Type B pancreatic cell (in vitro differentiated cells): Measurements from ENCODE around the gene COL15A1. TPM values are rescaled to one million over a fixed set of nuclear protein-coding genes. Genes with fewer than 3 reads are reported as not detected.

Source experiments
- DNase-seq: peaks from one replicate; pipeline ENCODE4 v3.0.0; 2021; ENCODE audit warnings: mixed read lengths; ENCODE audit not compliant: unreplicated experiment; ENCODE audit errors: extremely low spot score
- H3K27ac Mint-ChIP-seq: 2 replicates; pipeline ENCODE4 v1.8.0; 2021; ENCODE audit warnings: mild to moderate bottlenecking, mixed read lengths
- H3K27me3 Mint-ChIP-seq: 2 replicates; pipeline ENCODE4 v1.8.0; 2021; ENCODE audit warnings: mixed read lengths
- H3K36me3 Mint-ChIP-seq: 2 replicates; pipeline ENCODE4 v1.8.0; 2021; ENCODE audit warnings: mixed read lengths
- H3K4me1 Mint-ChIP-seq: one replicate; pipeline ENCODE4 v1.8.0; 2021; ENCODE audit warnings: mixed read lengths; ENCODE audit not compliant: unreplicated experiment
- H3K4me3 Mint-ChIP-seq: 2 replicates; pipeline ENCODE4 v1.8.0; 2021; ENCODE audit warnings: mild to moderate bottlenecking, mixed read lengths
- H3K9me3 Mint-ChIP-seq: 2 replicates; pipeline ENCODE4 v1.8.0; 2021; ENCODE audit warnings: mixed read lengths
- total RNA-seq: library from RNA; stranded (reverse); gene quantifications from 2 replicates; pipeline ENCODE4 v1.2.1, GENCODE V29; 2021; ENCODE audit warnings: low replicate concordance
- TF ChIP-seq, protein P1 (sequence below): fragments of 200-600 bp; sonication (generic); conservative IDR thresholded peaks from 2 replicates; pipeline ENCODE4 v1.5.0; 2021; ENCODE audit warnings: antibody characterized with exemption, mild to moderate bottlenecking

COL15A1 gene
- total RNA-seq, 1 donor from 2014 or later = 0.68 TPM

GRCh38 chr9:99023231-99023630 is 79.5 kb downstream of the COL15A1 start:
- peaks cover 6% of the 10 kb centered on the region for H3K27me3 Mint-ChIP-seq
- TF ChIP-seq, protein P1, sequence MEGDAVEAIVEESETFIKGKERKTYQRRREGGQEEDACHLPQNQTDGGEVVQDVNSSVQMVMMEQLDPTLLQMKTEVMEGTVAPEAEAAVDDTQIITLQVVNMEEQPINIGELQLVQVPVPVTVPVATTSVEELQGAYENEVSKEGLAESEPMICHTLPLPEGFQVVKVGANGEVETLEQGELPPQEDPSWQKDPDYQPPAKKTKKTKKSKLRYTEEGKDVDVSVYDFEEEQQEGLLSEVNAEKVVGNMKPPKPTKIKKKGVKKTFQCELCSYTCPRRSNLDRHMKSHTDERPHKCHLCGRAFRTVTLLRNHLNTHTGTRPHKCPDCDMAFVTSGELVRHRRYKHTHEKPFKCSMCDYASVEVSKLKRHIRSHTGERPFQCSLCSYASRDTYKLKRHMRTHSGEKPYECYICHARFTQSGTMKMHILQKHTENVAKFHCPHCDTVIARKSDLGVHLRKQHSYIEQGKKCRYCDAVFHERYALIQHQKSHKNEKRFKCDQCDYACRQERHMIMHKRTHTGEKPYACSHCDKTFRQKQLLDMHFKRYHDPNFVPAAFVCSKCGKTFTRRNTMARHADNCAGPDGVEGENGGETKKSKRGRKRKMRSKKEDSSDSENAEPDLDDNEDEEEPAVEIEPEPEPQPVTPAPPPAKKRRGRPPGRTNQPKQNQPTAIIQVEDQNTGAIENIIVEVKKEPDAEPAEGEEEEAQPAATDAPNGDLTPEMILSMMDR = no peak
- no peaks in the 10 kb centered on the region for H3K9me3 Mint-ChIP-seq
- no peak for DNase-seq
- H3K27ac Mint-ChIP-seq = no peak overlapping the region
- H3K4me1 Mint-ChIP-seq = no peaks in the 10 kb centered on the region
- H3K36me3 Mint-ChIP-seq = no peaks in the 10 kb centered on the region
- H3K4me3 Mint-ChIP-seq = no peak overlapping the region

- no peaks in the 10 kb centered on the region for H3K4me1 Mint-ChIP-seq
- H3K27me3 Mint-ChIP-seq = peaks cover 6% of the 10 kb centered on the region
- no peaks in the 10 kb centered on the region for H3K36me3 Mint-ChIP-seq
- H3K9me3 Mint-ChIP-seq = no peaks in the 10 kb centered on the region
- H3K27ac Mint-ChIP-seq = no peak overlapping the region
- H3K4me3 Mint-ChIP-seq = no peak overlapping the region
- DNase-seq = no peak
- TF ChIP-seq, protein P1 = no peak
Measured at GRCh38 chr9:99023831-99024230, 80.1 kb downstream of the COL15A1 start.

GRCh38 chr9:99024959-99025358 is 81.3 kb downstream of the COL15A1 start:
- H3K27me3 Mint-ChIP-seq = peaks cover 6% of the 10 kb centered on the region
- H3K9me3 Mint-ChIP-seq = no peaks in the 10 kb centered on the region
- TF ChIP-seq, protein P1 = no peak

GRCh38 chr9:99025616-99026270 is 82.0 kb downstream of the COL15A1 start:
- H3K9me3 Mint-ChIP-seq = peaks cover 4% of the 10 kb centered on the region
- no peaks in the 10 kb centered on the region for H3K36me3 Mint-ChIP-seq
- no peak for DNase-seq
- no peak overlapping the region for H3K27ac Mint-ChIP-seq
- no peak overlapping the region for H3K4me3 Mint-ChIP-seq
- TF ChIP-seq, protein P1 = no peak
- H3K4me1 Mint-ChIP-seq = peaks cover 6% of the 10 kb centered on the region
- peaks cover 6% of the 10 kb centered on the region for H3K27me3 Mint-ChIP-seq

More at GRCh38 chr9:99024959-99025358, 81.3 kb downstream of the COL15A1 start:
- H3K4me3 Mint-ChIP-seq = no peak overlapping the region
- H3K27ac Mint-ChIP-seq = no peak overlapping the region
- no peaks in the 10 kb centered on the region for H3K36me3 Mint-ChIP-seq
- no peak for DNase-seq
- peaks cover under 1% of the 10 kb centered on the region for H3K4me1 Mint-ChIP-seq

GRCh38 chr9:99026271-99026955 is 82.7 kb downstream of the COL15A1 start:
- TF ChIP-seq, protein P1 = no peak
- no peak overlapping the region for H3K27ac Mint-ChIP-seq
- H3K27me3 Mint-ChIP-seq = peaks cover 6% of the 10 kb centered on the region
- H3K36me3 Mint-ChIP-seq = no peaks in the 10 kb centered on the region
- H3K4me1 Mint-ChIP-seq = peaks cover 6% of the 10 kb centered on the region
- no peak overlapping the region for H3K4me3 Mint-ChIP-seq
- DNase-seq = no peak
- peaks cover 4% of the 10 kb centered on the region for H3K9me3 Mint-ChIP-seq
